Measurements from ENCODE around the gene NT5DC4.

NT5DC4 gene

GRCh38 chr2:112724591-112725525 is 4.0 kb downstream of the NT5DC4 start:
- DNase-seq, result peak; percentile 39

DNA sequence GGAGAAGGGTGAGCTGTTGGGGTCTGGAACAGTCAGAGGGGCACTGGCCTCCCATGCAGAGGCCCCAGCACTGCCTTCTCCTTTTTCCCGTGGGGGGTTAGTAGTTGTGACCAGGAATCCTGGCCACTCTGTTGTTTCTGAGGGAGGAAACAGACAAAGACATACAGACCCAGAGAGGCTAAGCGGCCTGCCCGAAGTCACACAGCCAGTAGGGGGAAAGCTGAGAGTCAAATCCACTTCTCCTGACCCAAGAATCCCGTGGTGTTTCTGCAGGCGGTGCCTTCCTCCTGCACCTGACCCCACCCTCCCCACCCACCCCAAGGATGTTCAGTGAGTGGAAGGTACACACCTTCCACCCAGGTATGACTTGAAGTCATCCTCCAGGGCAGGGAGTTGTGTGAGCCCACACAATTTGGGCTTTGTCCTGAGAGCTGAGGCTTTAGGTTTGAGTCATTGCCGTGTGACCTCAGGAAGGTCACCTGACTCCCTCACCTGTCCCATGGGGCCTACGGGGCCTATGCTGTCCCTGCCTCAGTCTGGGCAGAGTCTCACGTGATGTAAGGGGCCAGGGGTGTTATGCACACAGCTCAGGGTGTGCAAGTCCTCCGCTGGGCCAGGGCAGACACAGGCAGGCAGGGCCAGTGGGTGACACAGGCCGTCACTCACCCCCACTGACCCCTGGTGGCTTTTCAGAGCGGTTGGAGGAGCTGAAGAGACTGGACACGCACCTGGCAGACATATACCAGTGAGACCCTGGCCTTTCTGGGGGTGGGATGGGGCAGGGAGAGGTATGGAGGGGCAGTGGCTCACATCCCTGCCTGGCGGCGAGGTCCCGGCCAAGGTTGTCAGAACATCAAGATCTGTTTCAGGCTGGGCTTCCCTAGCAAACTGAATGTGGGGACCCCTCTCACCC is 5.0 kb downstream of the NT5DC4 start:
- no peak for DNase-seq

DNA sequence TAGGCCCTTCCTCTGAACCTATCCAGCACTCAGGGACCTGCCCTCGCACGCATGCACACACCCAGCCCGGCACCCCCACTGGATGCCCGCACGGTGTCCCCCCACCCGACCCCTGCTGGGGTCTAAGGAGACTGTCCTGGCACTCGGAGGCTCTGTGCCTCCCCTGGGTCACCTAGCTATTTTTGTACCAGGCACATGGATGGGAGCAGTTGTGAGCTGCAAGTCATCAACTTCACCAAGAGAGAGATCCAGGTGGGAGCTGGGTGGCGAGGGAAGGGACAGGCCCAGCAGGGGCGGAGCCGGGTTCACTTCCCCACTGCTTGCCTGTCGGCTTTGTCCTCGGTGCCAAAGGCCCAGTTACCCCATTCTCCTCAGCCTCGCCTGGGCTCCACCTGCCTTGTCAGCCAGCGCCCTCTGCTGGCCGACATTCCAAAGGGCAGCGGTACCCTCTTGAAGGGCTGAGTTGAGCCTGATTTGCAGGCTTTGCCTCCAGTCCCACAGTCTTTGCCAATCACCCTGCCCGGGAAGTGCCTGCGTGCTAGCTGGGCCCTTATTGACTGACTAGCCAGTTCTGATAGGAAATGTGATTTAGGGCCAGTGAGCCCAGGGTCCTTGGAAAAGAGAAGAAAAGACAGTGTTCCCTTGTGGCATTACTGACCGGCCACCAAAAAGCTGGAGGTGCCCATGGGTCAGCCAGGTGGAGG is 5.8 kb downstream of the NT5DC4 start:
- peak; percentile 93 for DNase-seq

DNA sequence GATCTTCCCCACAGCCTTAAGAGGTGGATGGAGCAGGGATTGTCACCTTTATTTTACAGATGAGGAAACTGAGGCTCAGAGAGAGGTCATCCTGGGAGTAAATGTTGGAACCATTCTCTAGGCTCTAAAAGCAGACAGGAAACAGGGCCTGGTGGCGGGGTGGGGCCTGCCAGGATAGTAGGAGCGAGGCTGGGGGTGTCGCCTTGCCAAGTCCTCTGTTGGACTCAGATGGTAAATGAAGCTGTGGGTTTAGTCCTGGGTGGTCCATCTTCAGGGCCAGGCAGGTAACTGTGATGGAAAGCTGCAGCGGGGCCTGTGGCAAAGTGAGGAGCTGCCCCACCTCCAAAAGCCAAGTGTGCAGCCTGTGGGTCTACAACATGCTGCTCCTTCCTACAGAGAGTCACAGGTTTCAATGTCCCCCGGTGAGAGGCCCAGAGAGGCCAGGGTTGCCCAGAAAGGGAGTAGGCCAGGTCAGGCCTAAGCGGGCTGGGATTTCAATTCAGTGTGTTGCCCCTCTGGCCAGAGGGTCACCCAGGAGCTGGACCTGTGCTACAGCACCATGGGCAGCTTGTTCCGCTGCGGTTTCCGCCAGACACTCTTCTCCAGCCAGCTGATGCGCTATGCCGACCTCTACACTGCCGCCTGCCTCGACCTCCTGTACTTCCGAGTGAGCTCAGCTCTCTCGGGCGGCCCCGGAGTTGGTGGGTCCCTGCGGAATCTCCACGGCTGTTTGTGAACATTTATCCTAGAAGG is 6.6 kb downstream of the NT5DC4 start:
- DNase-seq, result no peak

DNA sequence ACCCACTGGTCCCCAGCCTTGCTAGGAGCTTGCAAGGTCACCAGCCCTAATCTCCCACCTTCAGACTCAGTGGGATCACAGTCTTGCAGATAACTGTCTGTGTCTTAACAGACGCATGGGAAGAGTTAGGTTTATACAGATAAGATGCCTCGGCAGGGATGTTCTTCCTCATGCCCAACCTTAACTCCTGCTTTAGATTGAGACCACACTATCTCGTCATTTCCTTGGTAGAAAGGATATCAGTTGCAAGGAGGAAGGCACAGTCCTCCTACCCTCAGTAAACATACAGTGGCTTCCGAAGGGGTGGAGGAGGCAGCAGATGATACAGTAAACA is 7.2 kb downstream of the NT5DC4 start:
- no peak for DNase-seq

DNA sequence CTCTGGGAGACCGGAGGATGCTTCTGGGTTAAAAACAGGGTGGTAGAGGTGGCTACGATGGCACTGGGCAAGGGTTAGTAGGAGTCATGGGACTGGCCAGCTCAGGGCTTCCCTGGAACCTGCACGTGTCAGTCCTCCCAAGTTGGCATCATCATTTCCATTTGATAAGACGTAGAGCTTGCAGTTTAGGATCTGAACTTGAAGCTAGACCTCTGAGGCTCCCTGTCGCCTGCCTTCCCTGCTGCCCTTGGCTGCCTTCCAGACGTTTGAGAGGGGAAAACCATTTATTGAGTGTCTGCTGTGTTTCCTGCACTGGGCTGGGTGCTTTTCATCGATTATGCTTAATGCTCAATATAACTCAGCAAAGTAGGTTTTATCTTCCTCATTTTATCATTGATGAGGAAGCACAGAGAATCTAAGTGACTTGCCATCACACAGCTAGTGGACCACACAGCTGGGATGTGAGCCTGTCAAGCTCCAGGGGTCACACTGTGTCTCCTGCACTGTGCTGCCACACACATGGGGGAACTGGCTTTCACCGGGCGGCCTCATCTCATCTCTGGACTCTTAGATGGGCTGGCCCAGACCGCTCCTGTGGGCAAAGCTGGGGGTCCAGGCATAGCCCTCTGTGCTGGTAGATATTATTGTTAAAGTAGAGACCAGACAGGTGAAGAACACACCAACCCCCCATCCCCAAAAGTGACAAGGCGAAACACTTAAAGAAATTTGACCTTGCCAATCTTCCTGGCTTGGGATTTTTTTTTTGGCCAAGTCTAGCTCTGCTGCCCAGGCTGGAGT is 7.8 kb downstream of the NT5DC4 start:
- DNase-seq, result peak; percentile 30

- DNase-seq, result no peak
Observed at GRCh38 chr2:112730216-112730615, 9.4 kb downstream of the NT5DC4 start.

DNA sequence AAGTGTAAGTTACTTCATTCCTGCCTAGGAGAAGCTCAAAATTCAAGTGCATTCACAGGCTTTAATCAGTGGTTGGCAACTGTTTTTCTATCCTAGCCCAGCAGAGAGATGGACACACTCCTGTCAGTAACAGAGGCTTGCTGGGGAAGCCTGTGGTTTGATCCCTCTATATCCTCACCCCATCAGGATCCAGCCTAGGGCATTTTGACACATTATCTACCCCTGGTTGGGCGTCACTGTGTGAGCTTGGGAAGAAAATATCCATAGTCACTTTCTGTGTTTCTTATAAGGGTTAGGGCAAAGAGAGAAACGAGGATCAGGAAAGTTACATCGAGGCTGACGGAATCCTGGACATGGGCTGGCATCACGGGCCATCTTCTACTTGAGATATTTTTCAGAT is 10.0 kb downstream of the NT5DC4 start:
- no peak for DNase-seq

DNA sequence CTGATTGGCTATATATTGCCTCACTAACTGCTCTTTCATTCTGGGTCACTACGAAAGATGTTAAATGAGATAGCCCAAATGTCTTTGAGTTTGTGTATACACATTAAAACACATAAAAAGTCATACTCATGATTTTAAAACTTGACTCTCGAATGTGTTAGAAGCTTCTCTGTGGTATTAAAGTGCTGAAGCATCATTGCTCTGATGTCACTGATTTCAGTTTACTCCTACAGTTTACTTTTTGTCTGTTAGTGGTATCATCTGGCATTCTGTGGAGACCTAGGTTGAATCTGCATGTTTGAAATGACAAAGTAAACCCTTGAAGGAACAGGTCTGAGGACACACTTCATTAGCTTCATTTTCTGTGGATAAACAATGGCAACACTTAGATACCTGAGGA is 10.7 kb downstream of the NT5DC4 start:
- DNase-seq, result no peak

- DNase-seq, result no peak
Observed at GRCh38 chr2:112733456-112733855, 12.6 kb downstream of the NT5DC4 start.

GRCh38 chr2:112733871-112734270 is 13.1 kb downstream of the NT5DC4 start:
- DNase-seq, result no peak

- no peak for DNase-seq
Observed at GRCh38 chr2:112737542-112738232, 16.9 kb downstream of the NT5DC4 start.

GRCh38 chr2:112740527-112740926 is 19.7 kb downstream of the NT5DC4 start:
- no peak for DNase-seq

DNA sequence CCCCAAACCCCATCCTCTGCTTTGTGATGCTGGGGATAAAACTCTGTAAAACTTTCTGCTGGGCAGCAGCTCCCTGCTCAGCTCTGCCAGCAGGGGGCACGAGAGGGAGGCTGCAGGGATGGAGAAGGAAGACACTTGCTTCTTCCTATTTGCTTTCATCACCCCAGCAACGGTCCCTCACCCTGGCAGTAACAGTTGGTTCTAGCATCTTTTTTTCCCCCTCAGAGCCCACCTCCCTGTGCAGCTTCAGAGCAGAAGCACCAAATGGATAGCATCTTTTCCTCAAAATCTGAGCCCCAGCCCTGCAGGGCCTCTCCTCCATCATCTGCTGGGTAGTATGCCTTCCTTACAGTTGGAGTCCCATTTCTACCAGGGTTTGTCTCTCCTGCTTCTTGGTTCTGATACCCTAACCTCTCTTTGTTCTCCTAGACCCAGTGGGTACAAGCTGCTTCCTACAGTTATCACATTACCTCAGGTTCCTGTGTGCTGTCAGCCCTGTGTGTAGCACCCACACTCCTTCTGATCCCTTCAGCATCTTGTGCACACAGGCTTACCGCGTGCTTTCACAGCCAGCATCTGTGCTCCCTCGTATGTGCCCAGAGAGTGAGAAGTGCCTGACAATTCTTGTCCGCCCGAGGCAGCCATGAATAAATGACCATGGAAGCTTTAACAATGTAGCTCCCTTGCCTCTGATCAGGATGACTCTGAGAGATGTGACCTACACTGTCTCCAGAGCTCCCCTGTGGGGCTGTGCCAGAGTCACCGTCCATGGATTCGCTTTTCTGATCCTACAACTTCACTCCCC is 29.1 kb downstream of the NT5DC4 start:
- peak; percentile 73 for DNase-seq

DNA sequence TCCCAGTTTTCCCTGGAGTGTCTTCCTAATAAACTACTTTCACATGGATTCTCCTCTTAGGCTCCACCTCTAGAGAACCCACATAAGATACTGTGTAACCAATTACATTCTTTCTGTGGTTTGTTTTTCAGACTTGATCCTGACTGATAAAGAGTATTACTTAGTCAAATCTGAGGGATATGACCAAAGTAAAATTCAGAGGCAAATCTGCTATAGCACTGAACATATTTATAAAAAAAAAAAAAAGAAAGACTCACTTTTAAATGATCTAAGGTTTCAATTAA is 29.7 kb downstream of the NT5DC4 start:
- DNase-seq, result no peak

GRCh38 chr2:112751451-112752197 is 30.8 kb downstream of the NT5DC4 start:
- DNase-seq, result no peak

GRCh38 chr2:112752667-112753066 is 31.8 kb downstream of the NT5DC4 start:
- no peak for DNase-seq

DNA sequence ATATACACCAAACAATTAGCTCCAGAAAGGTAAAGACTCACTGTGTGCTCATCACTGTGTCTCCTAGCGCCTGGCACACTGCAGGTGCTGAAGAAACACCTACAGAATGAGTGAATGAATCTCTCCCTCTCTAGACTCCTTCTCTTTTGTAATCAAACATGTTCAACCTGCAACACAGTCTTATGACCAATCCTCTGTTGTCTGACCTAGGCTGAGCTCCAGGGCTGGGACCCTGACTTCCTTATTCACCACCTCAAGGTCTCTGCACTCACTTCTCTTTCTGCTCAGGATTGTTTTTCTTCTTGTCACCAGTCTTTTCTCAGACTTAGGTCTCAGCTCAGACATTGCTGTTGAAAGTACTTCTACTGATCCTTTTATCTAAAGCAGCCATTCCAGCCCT is 33.7 kb downstream of the NT5DC4 start:
- no peak for DNase-seq

DNA sequence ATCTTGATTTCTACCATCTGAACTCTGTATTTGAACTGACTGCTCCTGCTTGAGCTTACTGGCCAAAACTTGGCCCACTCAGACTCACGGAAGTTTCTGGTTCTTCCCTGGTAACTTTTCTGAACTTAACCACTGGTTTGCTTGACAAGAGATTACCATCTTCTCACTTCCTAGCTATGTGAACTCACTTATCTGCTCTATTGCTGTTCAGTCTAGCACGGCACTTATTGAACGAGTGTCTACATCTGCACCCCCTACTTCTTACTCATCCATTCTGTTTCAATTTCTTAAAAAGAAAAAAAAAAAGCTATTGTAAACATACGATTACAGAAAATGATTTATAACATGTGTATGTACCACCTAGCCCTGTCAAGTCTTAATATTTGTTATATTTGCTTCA is 34.6 kb downstream of the NT5DC4 start:
- DNase-seq, result no peak

GRCh38 chr2:112756207-112756606 is 35.4 kb downstream of the NT5DC4 start:
- DNase-seq, result no peak
